HepG2 (cell line): ENCODE data around the gene GPRASP2. TPM values are rescaled to one million over a fixed set of nuclear protein-coding genes. Genes with fewer than 3 reads are reported as not detected.
A peak's percentile ranks its signal among the peaks of the same experiment; 100 is the strongest.
"Not testable (repeated sequence)": the region's sequence is repeated elsewhere in the genome, so short reads cannot be mapped to it uniquely, and the experiment has no call there.

Experiments
- ATAC-seq: fragments of 200-7000 bp; cut with Tn5 transposase; 3 replicates; pipeline ENCODE4 v1.9.1; 2020; ENCODE audit warnings: mild to moderate bottlenecking, moderate library complexity
- BruUV-seq: library from RNA; stranded (reverse); fragments of 400-500 nt; replicated peaks from 2 replicates; lab custom pipeline; 2021; lab: Mats Ljungman, UMichigan
- CTCF ChIA-PET: fragments of 300-600 bp; formaldehyde crosslinking; extraction: SDS; loops from one replicate; lab custom pipeline; 2021; ENCODE audit warnings: low total read pairs, inconsistent platforms, low intra/inter-chr PET ratio; lab: Yijun Ruan, JAX
- POLR2A ChIA-PET: fragments of 350-600 bp; sonication (Branson Sonifier 250); formaldehyde crosslinking; loops from one replicate; lab custom pipeline; 2020; ENCODE audit warnings: antibody characterized with exemption, inconsistent platforms; lab: Yijun Ruan, JAX
- DNase-seq: peaks from one replicate; pipeline ENCODE4 v3.0.0-alpha.2; 2015; ENCODE audit warnings: low spot score
- FAIRE-seq: peaks from 3 replicates; lab custom pipeline; 2011; peaks lifted over from hg19 to GRCh38; lab: Jason Lieb, UNC
- H2AFZ ChIP-seq: one replicate; pipeline ENCODE4 v1.6.1; 2011; ENCODE audit warnings: low read length, inconsistent platforms
- H3K27ac ChIP-seq: fragments of 300-600 bp; 3 replicates; pipeline ENCODE4 v1.8.0; 2011; ENCODE audit warnings: mixed run types, mild to moderate bottlenecking, mixed read lengths, low read length, inconsistent platforms; ENCODE audit not compliant: insufficient read depth; ENCODE audit errors: extremely low read length
- H3K27me3 ChIP-seq, 2 experiments: fragments of 200-600 bp in 1 of 2; 2 replicates in 1 of 2; 3 replicates in 1 of 2; pipeline versions ENCODE4 v1.6.0 to v1.8.0; 2011; ENCODE audit warnings: low read length in 2 of 2, mild to moderate bottlenecking in 2 of 2, moderate library complexity in 2 of 2, inconsistent platforms in 1 of 2; ENCODE audit not compliant: insufficient read depth in 2 of 2, control insufficient read depth in 1 of 2
- H3K36me3 ChIP-seq, 2 experiments: fragments of 200-600 bp in 1 of 2; replicated peaks in 1 of 2; 2 replicates in 1 of 2; 3 replicates in 1 of 2; pipeline versions ENCODE4 v1.5.1 to v1.8.0; 2011; ENCODE audit warnings: low read length in 2 of 2, inconsistent platforms in 1 of 2; ENCODE audit not compliant: insufficient read depth in 2 of 2, control insufficient read depth in 1 of 2
- H3K4me1 ChIP-seq: 2 replicates; pipeline ENCODE4 v1.5.1; 2012; ENCODE audit warnings: low read length, inconsistent platforms; ENCODE audit not compliant: insufficient read depth
- H3K4me2 ChIP-seq: 2 replicates; pipeline ENCODE4 v1.6.0; 2011; ENCODE audit warnings: low read depth, low read length, inconsistent platforms
- H3K4me3 ChIP-seq, 3 experiments: fragments of 200-600 bp in 1 of 3; sonication (generic), shearing (Covaris generic) in 1 of 3; replicated peaks in 1 of 3; 2 replicates each; pipeline ENCODE4 v1.5.1; 2011 to 2016; ENCODE audit warnings: low read length in 3 of 3, inconsistent platforms in 2 of 3, low read depth in 2 of 3, mild to moderate bottlenecking in 2 of 3, control low read depth in 1 of 3, mixed read lengths in 1 of 3; ENCODE audit not compliant: insufficient read depth in 1 of 3
- H3K79me2 ChIP-seq: one replicate; pipeline ENCODE4 v1.6.1; 2011; ENCODE audit warnings: low read length, inconsistent platforms; ENCODE audit not compliant: insufficient read depth
- H3K9ac ChIP-seq: 2 replicates; pipeline ENCODE4 v1.6.0; 2011; ENCODE audit warnings: mild to moderate bottlenecking, low read depth, low read length, inconsistent platforms; ENCODE audit not compliant: insufficient read depth
- H3K9me3 ChIP-seq: 2 replicates; pipeline ENCODE4 v1.5.1; 2012; ENCODE audit warnings: mild to moderate bottlenecking, low read length
- H4K20me1 ChIP-seq: 2 replicates; pipeline ENCODE4 v1.6.0; 2011; ENCODE audit warnings: inconsistent platforms, mild to moderate bottlenecking, low read length, moderate library complexity; ENCODE audit not compliant: insufficient read depth
- BORCS8-MEF2B ChIP-seq: sonication (generic); formaldehyde crosslinking; IDR thresholded peaks from 2 replicates; pipeline ENCODE4 v1.8.0; 2022; ENCODE audit warnings: mild to moderate bottlenecking, missing genetic modification reagents
- FOXA1 ChIP-seq, 2 experiments: fragments of 450-650 bp in 1 of 2; sonication (generic) in 1 of 2; formaldehyde crosslinking in 1 of 2; IDR thresholded peaks; 2 replicates each; pipeline versions ENCODE4 v1.4.0 to v1.6.1; 2016 to 2020; ENCODE audit warnings: missing genetic modification reagents in 1 of 2
- MED13 ChIP-seq: sonication (generic); formaldehyde crosslinking; IDR thresholded peaks from 2 replicates; pipeline ENCODE4 v1.5.0; 2020; ENCODE audit warnings: missing genetic modification reagents
- NFYC ChIP-seq: IDR thresholded peaks from 2 replicates; pipeline ENCODE4 v1.6.1; 2016; ENCODE audit warnings: missing genetic modification reagents, missing compliant biosample characterization
- PITX1 ChIP-seq: sonication (generic); formaldehyde crosslinking; IDR thresholded peaks from 2 replicates; pipeline ENCODE4 v1.5.1; 2020; ENCODE audit warnings: mild to moderate bottlenecking, missing genetic modification reagents
- RAD51 ChIP-seq: fragments of 450-650 bp; IDR thresholded peaks from 2 replicates; pipeline ENCODE4 v1.6.1; 2016; ENCODE audit warnings: borderline replicate concordance
- RARA ChIP-seq: IDR thresholded peaks from 2 replicates; pipeline ENCODE4 v1.6.1; 2016; ENCODE audit warnings: missing genetic modification reagents, missing compliant biosample characterization
- TBX3 ChIP-seq: fragments of 450-650 bp; IDR thresholded peaks from 2 replicates; pipeline ENCODE4 v1.6.1; 2017; ENCODE audit warnings: antibody characterized with exemption, mild to moderate bottlenecking, inconsistent platforms, borderline replicate concordance
- THYN1 ChIP-seq: sonication (generic); formaldehyde crosslinking; IDR thresholded peaks from 2 replicates; pipeline ENCODE4 v1.8.1; 2023; ENCODE audit warnings: low read depth, mild to moderate bottlenecking, moderate library complexity, missing genetic modification reagents, borderline replicate concordance
- ZBTB7A ChIP-seq: sonication (generic); formaldehyde crosslinking; IDR thresholded peaks from 2 replicates; pipeline ENCODE4 v1.8.0; 2022; ENCODE audit warnings: mild to moderate bottlenecking, missing genetic modification reagents
- ZFY ChIP-seq: sonication (generic); formaldehyde crosslinking; IDR thresholded peaks from 2 replicates; pipeline ENCODE4 v1.4.0; 2020; ENCODE audit warnings: missing genetic modification reagents
- WGBS: methylation state at CpG from one replicate; pipeline ENCODE4 v1.1.6; 2017; ENCODE audit warnings: low lambda C conversion rate; 5-methylcytosine and 5-hydroxymethylcytosine counted together
- in situ Hi-C: cut with HindIII; loops from 2 replicates; pipeline ENCODE4 v1.10.0; 2017; ENCODE audit warnings: low pct_unique_long_range_greater_than_20kb; ENCODE audit not compliant: extremely low pct_ligation_motif_present
- intact Hi-C: fragments of 100-400 bp; cut with micrococcal nuclease; formaldehyde crosslinking; loops from one replicate; pipeline ENCODE4 v1.10.0; 2022; ENCODE audit not compliant: unreplicated experiment
- polyA plus RNA-seq, 8 experiments: library from polyadenylated mRNA; depleted of rRNA in 3 of 8; stranded (reverse) in 7 of 8; unstranded in 1 of 8; fragments of >200 nt; fragmentation: Illumina TruSeq in 4 of 8; extraction: Trizol in 4 of 8; gene quantifications; 2 replicates each; pipeline versions ENCODE4 v1.2.1 to v1.2.3, GENCODE V29; 2011 to 2016; ENCODE audit warnings: low read depth in 4 of 8, missing spikeins in 1 of 8, mixed read lengths in 1 of 8; ENCODE audit not compliant: insufficient read depth in 1 of 8
- total RNA-seq, 5 experiments: library from RNA; depleted of rRNA; stranded (reverse); fragments of >200 nt; fragmentation: Illumina TruSeq; extraction: Trizol; gene quantifications; 2 replicates each; pipeline ENCODE4 v1.2.3, GENCODE V29; 2016; ENCODE audit warnings: low read depth in 1 of 5
- TF ChIP-seq, protein P1 (sequence below): sonication (generic); formaldehyde crosslinking; IDR thresholded peaks from 2 replicates; pipeline ENCODE4 v1.4.0; 2020; ENCODE audit warnings: missing genetic modification reagents
- TF ChIP-seq, protein P2 (sequence below): sonication (generic); formaldehyde crosslinking; IDR thresholded peaks from 2 replicates; pipeline ENCODE4 v1.5.1; 2020; ENCODE audit warnings: mild to moderate bottlenecking, missing genetic modification reagents, moderate library complexity
- TF ChIP-seq, protein P3 (sequence below): sonication (generic); formaldehyde crosslinking; IDR thresholded peaks from 2 replicates; pipeline ENCODE4 v1.4.0; 2020; ENCODE audit warnings: missing genetic modification reagents

Gene GPRASP2
- total and polyA plus RNA-seq, 2 of the 13 experiments (the other 11 are each of a cell fraction or from before 2014, with no cell fraction given): 0.55 to 1.3 TPM

DNA sequence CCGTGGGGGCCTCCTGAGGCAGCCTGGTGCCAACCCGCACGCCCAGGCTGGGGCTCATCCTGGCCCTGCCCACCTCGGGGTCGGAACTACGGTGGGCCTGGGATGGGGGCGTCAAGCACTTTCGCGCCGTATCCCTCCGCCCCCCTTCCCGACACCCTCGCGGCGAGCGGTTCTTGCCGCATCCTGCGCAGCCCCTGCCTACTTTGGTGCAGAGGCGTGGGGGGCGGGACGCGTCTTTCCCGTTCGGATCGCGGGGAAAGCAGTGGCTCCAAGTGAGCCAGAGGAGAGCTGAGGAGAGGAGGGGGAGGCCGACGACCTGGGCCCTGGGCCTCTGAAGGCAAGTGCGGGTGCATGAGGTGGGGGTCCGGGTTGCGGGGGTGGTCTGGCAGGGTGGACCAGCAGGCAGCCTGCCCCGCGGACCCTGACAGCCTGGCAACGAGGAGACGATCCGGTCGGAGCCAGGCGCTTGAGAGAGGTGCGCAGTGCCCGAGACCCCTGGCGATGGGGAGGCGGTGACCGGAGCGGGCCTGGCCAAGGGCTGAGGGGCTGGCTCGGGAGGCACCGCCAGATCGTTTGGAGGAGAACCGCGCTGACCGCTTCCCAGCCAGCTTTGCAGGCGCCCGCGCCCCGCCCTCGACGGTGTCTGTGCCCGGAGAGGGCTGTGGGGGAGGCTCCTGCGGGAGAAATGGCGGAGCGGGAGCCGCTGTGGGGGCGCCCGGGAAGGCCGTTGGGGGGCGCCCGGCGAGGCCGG lies at the start of gene GPRASP2 (continued):
- no peak for TF ChIP-seq TBX3
- TF ChIP-seq, protein P1, sequence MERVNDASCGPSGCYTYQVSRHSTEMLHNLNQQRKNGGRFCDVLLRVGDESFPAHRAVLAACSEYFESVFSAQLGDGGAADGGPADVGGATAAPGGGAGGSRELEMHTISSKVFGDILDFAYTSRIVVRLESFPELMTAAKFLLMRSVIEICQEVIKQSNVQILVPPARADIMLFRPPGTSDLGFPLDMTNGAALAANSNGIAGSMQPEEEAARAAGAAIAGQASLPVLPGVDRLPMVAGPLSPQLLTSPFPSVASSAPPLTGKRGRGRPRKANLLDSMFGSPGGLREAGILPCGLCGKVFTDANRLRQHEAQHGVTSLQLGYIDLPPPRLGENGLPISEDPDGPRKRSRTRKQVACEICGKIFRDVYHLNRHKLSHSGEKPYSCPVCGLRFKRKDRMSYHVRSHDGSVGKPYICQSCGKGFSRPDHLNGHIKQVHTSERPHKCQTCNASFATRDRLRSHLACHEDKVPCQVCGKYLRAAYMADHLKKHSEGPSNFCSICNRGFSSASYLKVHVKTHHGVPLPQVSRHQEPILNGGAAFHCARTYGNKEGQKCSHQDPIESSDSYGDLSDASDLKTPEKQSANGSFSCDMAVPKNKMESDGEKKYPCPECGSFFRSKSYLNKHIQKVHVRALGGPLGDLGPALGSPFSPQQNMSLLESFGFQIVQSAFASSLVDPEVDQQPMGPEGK: no peak
- TF ChIP-seq THYN1 (CRISPR knock-in tag): no peak
- TF ChIP-seq, protein P2, sequence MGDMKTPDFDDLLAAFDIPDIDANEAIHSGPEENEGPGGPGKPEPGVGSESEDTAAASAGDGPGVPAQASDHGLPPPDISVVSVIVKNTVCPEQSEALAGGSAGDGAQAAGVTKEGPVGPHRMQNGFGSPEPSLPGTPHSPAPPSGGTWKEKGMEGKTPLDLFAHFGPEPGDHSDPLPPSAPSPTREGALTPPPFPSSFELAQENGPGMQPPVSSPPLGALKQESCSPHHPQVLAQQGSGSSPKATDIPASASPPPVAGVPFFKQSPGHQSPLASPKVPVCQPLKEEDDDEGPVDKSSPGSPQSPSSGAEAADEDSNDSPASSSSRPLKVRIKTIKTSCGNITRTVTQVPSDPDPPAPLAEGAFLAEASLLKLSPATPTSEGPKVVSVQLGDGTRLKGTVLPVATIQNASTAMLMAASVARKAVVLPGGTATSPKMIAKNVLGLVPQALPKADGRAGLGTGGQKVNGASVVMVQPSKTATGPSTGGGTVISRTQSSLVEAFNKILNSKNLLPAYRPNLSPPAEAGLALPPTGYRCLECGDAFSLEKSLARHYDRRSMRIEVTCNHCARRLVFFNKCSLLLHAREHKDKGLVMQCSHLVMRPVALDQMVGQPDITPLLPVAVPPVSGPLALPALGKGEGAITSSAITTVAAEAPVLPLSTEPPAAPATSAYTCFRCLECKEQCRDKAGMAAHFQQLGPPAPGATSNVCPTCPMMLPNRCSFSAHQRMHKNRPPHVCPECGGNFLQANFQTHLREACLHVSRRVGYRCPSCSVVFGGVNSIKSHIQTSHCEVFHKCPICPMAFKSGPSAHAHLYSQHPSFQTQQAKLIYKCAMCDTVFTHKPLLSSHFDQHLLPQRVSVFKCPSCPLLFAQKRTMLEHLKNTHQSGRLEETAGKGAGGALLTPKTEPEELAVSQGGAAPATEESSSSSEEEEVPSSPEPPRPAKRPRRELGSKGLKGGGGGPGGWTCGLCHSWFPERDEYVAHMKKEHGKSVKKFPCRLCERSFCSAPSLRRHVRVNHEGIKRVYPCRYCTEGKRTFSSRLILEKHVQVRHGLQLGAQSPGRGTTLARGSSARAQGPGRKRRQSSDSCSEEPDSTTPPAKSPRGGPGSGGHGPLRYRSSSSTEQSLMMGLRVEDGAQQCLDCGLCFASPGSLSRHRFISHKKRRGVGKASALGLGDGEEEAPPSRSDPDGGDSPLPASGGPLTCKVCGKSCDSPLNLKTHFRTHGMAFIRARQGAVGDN (CRISPR knock-in tag): peak; percentile 59
- TF ChIP-seq BORCS8-MEF2B (CRISPR knock-in tag): no peak
- TF ChIP-seq FOXA1 (IDR thresholded peaks at IDR 0.05): no peak
- TF ChIP-seq FOXA1 (CRISPR knock-in tag; IDR thresholded peaks at IDR 0.05): no peak
- 0 out of 2 replicates have a peak, but pooled peaks have one; percentile 13 for TF ChIP-seq ZFY (CRISPR knock-in tag)
- TF ChIP-seq MED13 (CRISPR knock-in tag): no peak
- TF ChIP-seq ZBTB7A: 0 out of 2 replicates have a peak, but pooled peaks have one; percentile 42
- no peak for TF ChIP-seq RAD51
- TF ChIP-seq PITX1 (CRISPR knock-in tag): no peak
- no peak for TF ChIP-seq NFYC (CRISPR knock-in tag)
- TF ChIP-seq RARA: no peak
- TF ChIP-seq, protein P3, sequence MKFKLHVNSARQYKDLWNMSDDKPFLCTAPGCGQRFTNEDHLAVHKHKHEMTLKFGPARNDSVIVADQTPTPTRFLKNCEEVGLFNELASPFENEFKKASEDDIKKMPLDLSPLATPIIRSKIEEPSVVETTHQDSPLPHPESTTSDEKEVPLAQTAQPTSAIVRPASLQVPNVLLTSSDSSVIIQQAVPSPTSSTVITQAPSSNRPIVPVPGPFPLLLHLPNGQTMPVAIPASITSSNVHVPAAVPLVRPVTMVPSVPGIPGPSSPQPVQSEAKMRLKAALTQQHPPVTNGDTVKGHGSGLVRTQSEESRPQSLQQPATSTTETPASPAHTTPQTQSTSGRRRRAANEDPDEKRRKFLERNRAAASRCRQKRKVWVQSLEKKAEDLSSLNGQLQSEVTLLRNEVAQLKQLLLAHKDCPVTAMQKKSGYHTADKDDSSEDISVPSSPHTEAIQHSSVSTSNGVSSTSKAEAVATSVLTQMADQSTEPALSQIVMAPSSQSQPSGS: no peak

DNA sequence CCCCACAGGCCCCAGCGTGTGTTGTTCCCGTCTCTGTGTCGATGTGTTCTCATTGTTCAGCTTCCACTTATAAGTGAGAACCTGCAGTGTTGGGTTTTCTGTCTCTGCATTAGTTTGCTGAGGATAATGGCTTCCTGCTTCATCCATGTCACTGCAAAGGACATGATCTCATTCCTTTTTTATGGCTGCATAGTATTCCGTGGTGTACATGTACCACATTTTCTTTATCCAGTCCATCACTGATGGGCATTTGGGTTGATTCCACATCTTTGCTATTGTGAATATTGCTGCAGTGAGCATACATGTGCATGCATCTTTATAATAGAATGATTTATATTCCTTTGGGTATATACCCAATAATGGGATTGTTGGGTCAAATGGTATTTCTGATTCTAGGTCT lies 48.4 kb upstream of the GPRASP2 start:
- H3K36me3 ChIP-seq, H3K9ac ChIP-seq, H3K9me3 ChIP-seq, H3K79me2 ChIP-seq, CTCF ChIA-PET, BruUV-seq, intact Hi-C loops, H3K27ac ChIP-seq, FAIRE-seq, H3K27me3 ChIP-seq, in situ Hi-C loops, H2AFZ ChIP-seq, DNase-seq, H3K4me3 ChIP-seq, ATAC-seq, H3K4me2 ChIP-seq, H3K4me1 ChIP-seq, H4K20me1 ChIP-seq, POLR2A ChIA-PET: not testable (repeated sequence)
- 97% methylated on average over 4 of the region's 4 CpGs for WGBS
